Measurements from ENCODE around the gene TERB1.

TERB1 gene

GRCh38 chr16:66832661-66833305 lies 31.4 kb upstream of the TERB1 start (continued):
- TF ChIP-seq FEZF1 (tag by site-specific recombination; IDR thresholded peaks at IDR 0.05) = no peak
- TF ChIP-seq BCL11B (tag by site-specific recombination; IDR thresholded peaks at IDR 0.05; ENCODE audit: low read depth) = no peak
- TF ChIP-seq ZNF624 (tag by site-specific recombination; IDR thresholded peaks at IDR 0.05) = no peak
- TF ChIP-seq ZNF843 (tag by site-specific recombination; IDR thresholded peaks at IDR 0.05) = no peak
- no peak for TF ChIP-seq ZNF670 (tag by site-specific recombination; IDR thresholded peaks at IDR 0.05; ENCODE audit: low read depth)
- TF ChIP-seq ZSCAN30 (tag by site-specific recombination; IDR thresholded peaks at IDR 0.05) = no peak
- TF ChIP-seq ZNF596 (tag by site-specific recombination; IDR thresholded peaks at IDR 0.05) = no peak

DNA sequence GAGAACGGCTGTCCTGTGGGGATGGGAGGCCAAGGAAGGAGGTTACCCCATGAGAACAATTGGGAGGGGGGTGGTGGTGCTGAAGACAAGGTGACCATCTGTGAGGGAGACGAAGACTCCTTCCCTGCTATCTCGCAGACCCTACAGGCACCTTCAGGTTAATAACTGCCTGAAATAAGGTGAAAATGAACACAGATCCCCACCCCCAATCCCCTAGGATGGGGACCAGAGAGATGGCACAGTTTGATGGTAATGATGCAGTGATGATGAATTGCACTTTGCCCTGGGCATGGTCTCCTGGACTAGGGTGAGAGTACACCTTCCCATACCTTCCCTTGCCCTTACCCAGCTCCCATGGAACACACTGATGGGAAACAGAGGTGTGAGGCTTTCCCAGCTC lies 30.8 kb upstream of the TERB1 start:
- Histone ChIP-seq H3K4me1 (ENCODE audit: control insufficient read depth, insufficient read depth, low read length) (peaks cover 5% of the 10 kb centered on the region; the same call in 1 of the 2 replicates), H3K4me3 (ENCODE audit: low read depth, low read length) (no peak overlapping the region), H3K27ac (ENCODE audit: extremely low read depth, low read depth, low read length) (no peak overlapping the region), H3K36me3 (ENCODE audit: control insufficient read depth in 2 of 2, insufficient read depth in 1 of 2, low read length in 2 of 2) (peaks cover 13 to 20% of the 10 kb centered on the region in 2 experiments; a peak in 2 of 3 replicates), H3K9me3 (ENCODE audit: control insufficient read depth, insufficient read depth, low read depth, low read length) (no peaks in the 10 kb centered on the region)
- POLR2A ChIA-PET = interaction anchor here (3.4 kb wide), 1 partner anchor 36 kb away, joined by 20 read pairs; no protein-coding TSS in a partner anchor
- TF ChIP-seq MZF1 (tag by site-specific recombination; IDR thresholded peaks at IDR 0.05; ENCODE audit: borderline replicate concordance) = peak; percentile 78
- no peak for TF ChIP-seq HOXA7 (CRISPR knock-in tag; IDR thresholded peaks at IDR 0.05; ENCODE audit: borderline replicate concordance)
- CTCF ChIA-PET = interaction anchor here (0.7 to 3.4 kb wide), 8 partner anchors 10 to 104 kb away, joined by 3 to 74 read pairs (median 8); partner anchors contain the start of genes CA7 and DYNC1LI2

- Histone ChIP-seq H3K27ac (ENCODE audit: extremely low read depth, low read depth, low read length) (peak within 1 kb of the TSS; percentile 88), H3K9me3 (ENCODE audit: control insufficient read depth, insufficient read depth, low read depth, low read length) (no peaks in the 10 kb centered on the region), H3K4me1 (ENCODE audit: control insufficient read depth, insufficient read depth, low read length) (peaks cover 5% of the 10 kb centered on the region; the same call in 1 of the 2 replicates), H3K4me3 (ENCODE audit: low read depth, low read length) (peak within 1 kb of the TSS; percentile 75), H3K36me3 (ENCODE audit: control insufficient read depth in 2 of 2, insufficient read depth in 1 of 2, low read length in 2 of 2) (peaks cover 14 to 34% of the 10 kb centered on the region in 2 experiments)
- ChIA-PET POLR2A (interaction anchor here (0.6 to 3.4 kb wide), 16 partner anchors 12 to 391 kb away, joined by 3 to 20 read pairs (median 4); partner anchors contain the start of gene PDP2), CTCF (interaction anchor here (0.6 to 3.4 kb wide), 46 partner anchors 8 to 1880 kb away, joined by 3 to 74 read pairs (median 3); partner anchors contain the start of genes CA7, CKLF, DYNC1LI2 and PDP2)
- TF ChIP-seq ZNF580 (tag by site-specific recombination; IDR thresholded peaks at IDR 0.05) = peak; percentile 96
- TF ChIP-seq ZXDB (tag by site-specific recombination; IDR thresholded peaks at IDR 0.05) = peak; percentile 94
- TF ChIP-seq ZNF660 (tag by site-specific recombination; IDR thresholded peaks at IDR 0.05) = peak; percentile 86
- TF ChIP-seq KLF1 (tag by site-specific recombination; IDR thresholded peaks at IDR 0.05) = 0 out of 2 replicates have a peak, but pooled peaks have one; percentile 11
- peak; percentile 27; the same call in 1 of the 2 replicates for TF ChIP-seq SP7 (tag by site-specific recombination; IDR thresholded peaks at IDR 0.05)
- TF ChIP-seq ZNF211 (tag by site-specific recombination; IDR thresholded peaks at IDR 0.05; ENCODE audit: low read depth) = no peak
- TF ChIP-seq ZNF426 (tag by site-specific recombination; IDR thresholded peaks at IDR 0.05) = no peak
- TF ChIP-seq ZNF561 (tag by site-specific recombination; IDR thresholded peaks at IDR 0.05; ENCODE audit: borderline replicate concordance) = peak; percentile 95
- TF ChIP-seq, protein P1, sequence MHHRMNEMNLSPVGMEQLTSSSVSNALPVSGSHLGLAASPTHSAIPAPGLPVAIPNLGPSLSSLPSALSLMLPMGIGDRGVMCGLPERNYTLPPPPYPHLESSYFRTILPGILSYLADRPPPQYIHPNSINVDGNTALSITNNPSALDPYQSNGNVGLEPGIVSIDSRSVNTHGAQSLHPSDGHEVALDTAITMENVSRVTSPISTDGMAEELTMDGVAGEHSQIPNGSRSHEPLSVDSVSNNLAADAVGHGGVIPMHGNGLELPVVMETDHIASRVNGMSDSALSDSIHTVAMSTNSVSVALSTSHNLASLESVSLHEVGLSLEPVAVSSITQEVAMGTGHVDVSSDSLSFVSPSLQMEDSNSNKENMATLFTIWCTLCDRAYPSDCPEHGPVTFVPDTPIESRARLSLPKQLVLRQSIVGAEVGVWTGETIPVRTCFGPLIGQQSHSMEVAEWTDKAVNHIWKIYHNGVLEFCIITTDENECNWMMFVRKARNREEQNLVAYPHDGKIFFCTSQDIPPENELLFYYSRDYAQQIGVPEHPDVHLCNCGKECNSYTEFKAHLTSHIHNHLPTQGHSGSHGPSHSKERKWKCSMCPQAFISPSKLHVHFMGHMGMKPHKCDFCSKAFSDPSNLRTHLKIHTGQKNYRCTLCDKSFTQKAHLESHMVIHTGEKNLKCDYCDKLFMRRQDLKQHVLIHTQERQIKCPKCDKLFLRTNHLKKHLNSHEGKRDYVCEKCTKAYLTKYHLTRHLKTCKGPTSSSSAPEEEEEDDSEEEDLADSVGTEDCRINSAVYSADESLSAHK (tag by site-specific recombination; IDR thresholded peaks at IDR 0.05) = no peak
- TF ChIP-seq ZNF768 (tag by site-specific recombination; IDR thresholded peaks at IDR 0.05) = 0 out of 2 replicates have a peak, but pooled peaks have one; percentile 30
- no peak for TF ChIP-seq GFI1B (tag by site-specific recombination; IDR thresholded peaks at IDR 0.05)
- TF ChIP-seq ZNF354C (tag by site-specific recombination; IDR thresholded peaks at IDR 0.05; ENCODE audit: borderline replicate concordance, low read depth) = no peak
- peak; percentile 59 for TF ChIP-seq IKZF3 (tag by site-specific recombination; IDR thresholded peaks at IDR 0.05)
- TF ChIP-seq, protein P2, sequence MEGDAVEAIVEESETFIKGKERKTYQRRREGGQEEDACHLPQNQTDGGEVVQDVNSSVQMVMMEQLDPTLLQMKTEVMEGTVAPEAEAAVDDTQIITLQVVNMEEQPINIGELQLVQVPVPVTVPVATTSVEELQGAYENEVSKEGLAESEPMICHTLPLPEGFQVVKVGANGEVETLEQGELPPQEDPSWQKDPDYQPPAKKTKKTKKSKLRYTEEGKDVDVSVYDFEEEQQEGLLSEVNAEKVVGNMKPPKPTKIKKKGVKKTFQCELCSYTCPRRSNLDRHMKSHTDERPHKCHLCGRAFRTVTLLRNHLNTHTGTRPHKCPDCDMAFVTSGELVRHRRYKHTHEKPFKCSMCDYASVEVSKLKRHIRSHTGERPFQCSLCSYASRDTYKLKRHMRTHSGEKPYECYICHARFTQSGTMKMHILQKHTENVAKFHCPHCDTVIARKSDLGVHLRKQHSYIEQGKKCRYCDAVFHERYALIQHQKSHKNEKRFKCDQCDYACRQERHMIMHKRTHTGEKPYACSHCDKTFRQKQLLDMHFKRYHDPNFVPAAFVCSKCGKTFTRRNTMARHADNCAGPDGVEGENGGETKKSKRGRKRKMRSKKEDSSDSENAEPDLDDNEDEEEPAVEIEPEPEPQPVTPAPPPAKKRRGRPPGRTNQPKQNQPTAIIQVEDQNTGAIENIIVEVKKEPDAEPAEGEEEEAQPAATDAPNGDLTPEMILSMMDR (tag by site-specific recombination; IDR thresholded peaks at IDR 0.05) = peak; percentile 99
- TF ChIP-seq YY2 (tag by site-specific recombination; IDR thresholded peaks at IDR 0.05) = peak; percentile 54; the same call in 1 of the 2 replicates
These were observed 29.3 kb upstream of the TERB1 start, which contains the start of gene NAE1 for GRCh38 chr16:66830422-66831404. Gene NAE1 (minus strand): TSS chr16:66830976. CDS start chr16:66830899, 77 bp downstream.

Data from HEK293 (cell line).